Ascending aorta (tissue), 2 donors: ENCODE data around the gene SMARCD1. TPM values are rescaled to one million over a fixed set of nuclear protein-coding genes. Genes with fewer than 3 reads are reported as not detected.
A peak's percentile ranks its signal among the peaks of the same experiment; 100 is the strongest.

ENCODE experiments used
- DNase-seq, 2 donors: peaks; one replicate each; pipeline ENCODE4 v3.0.0-alpha.2; 2019; ENCODE audit warnings: low spot score in 2 of 2
- H3K27ac ChIP-seq, 2 donors: fragments of 200-600 bp; sonication (generic); one replicate each; pipeline ENCODE4 v1.5.1; 2016 to 2017; ENCODE audit warnings: mild to moderate bottlenecking in 1 of 2
- H3K27me3 ChIP-seq: fragments of 200-600 bp; sonication (generic); one replicate; pipeline ENCODE4 v1.5.1; 2017
- H3K36me3 ChIP-seq, 2 donors: fragments of 200-600 bp; sonication (generic); one replicate each; pipeline ENCODE4 v1.5.1; 2016
- H3K4me1 ChIP-seq, 2 donors: fragments of 200-600 bp; sonication (generic); one replicate each; pipeline ENCODE4 v1.5.1; 2016 to 2017; ENCODE audit warnings: mild to moderate bottlenecking in 1 of 2
- H3K4me3 ChIP-seq, 2 donors: fragments of 200-600 bp; sonication (generic); one replicate each; pipeline ENCODE4 v1.5.1; 2016 to 2017; ENCODE audit warnings: mild to moderate bottlenecking in 1 of 2
- H3K9me3 ChIP-seq, 2 donors: fragments of 200-600 bp; sonication (generic); one replicate each; pipeline ENCODE4 v1.5.1; 2016
- intact Hi-C: fragments of 100-400 bp; cut with DNase I; formaldehyde crosslinking; loops from one replicate; pipeline ENCODE4 v1.15.1; 2023
- total RNA-seq: library from RNA; depleted of rRNA; stranded (reverse); fragments of >200 nt; gene quantifications from one replicate; pipeline ENCODE4 v1.1.0, GENCODE V29; 2016
- TF ChIP-seq, protein P1 (sequence below), 3 experiments: fragments of 200-600 bp in 2 of 3; fragments of 450-650 bp in 1 of 3; sonication (generic) in 2 of 3; IDR thresholded peaks; one replicate each; pipeline ENCODE4 v1.5.1; 2016 to 2019; ENCODE audit warnings: antibody characterized with exemption in 3 of 3, mild to moderate bottlenecking in 1 of 3, moderate library complexity in 1 of 3

The SMARCD1 gene
- total RNA-seq, 1 donor from 2014 or later: 277 TPM

DNA sequence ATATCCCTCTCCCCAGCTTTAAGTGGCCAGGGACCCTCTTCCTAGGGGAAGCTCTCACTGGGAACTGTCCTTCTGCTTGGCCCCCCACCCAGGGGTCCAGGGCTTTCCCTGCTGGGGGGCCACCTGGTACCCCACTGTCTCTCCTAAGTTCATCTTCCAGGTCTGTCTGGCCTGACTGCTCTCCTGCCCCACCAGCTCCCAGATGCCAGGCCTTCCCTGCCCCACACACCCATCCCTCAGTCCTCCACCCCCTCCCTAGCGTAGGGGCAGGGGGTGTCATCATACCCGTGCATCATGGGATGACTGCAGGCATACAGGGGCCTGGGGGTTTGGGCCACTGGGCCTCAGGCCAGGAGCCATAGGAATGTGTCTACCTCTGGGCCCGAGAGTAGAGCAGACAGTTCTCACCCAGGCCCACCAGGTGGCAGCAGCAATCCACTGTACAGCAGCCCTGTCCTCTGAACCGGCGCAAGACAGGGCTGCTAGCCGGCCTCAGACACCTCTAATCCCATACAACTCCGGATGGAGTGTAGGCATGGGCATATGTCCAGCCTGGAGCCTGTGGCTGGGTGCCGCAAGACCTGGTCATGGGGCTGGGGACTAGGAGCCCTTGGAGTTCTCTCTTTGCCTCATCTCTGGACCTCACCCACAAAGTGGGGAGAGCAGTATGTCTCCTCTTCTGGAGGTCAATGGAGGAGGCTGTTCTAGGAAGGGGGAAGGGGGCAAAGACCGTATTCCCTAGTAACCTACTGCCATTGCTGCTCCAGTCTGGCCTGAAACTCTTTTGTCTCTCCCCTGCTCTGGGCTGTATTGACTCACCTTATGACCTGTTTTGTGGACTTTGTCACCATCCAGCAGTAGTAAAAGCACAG is 10.0 kb upstream of the SMARCD1 start:
- TF ChIP-seq, protein P1, sequence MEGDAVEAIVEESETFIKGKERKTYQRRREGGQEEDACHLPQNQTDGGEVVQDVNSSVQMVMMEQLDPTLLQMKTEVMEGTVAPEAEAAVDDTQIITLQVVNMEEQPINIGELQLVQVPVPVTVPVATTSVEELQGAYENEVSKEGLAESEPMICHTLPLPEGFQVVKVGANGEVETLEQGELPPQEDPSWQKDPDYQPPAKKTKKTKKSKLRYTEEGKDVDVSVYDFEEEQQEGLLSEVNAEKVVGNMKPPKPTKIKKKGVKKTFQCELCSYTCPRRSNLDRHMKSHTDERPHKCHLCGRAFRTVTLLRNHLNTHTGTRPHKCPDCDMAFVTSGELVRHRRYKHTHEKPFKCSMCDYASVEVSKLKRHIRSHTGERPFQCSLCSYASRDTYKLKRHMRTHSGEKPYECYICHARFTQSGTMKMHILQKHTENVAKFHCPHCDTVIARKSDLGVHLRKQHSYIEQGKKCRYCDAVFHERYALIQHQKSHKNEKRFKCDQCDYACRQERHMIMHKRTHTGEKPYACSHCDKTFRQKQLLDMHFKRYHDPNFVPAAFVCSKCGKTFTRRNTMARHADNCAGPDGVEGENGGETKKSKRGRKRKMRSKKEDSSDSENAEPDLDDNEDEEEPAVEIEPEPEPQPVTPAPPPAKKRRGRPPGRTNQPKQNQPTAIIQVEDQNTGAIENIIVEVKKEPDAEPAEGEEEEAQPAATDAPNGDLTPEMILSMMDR (IDR thresholded peaks at IDR 0.05): peak; percentile 93 to 98 (median 95)
- intact Hi-C loops: loop anchor here (1.0 to 5.0 kb wide), 4 partner anchors 100 to 562 kb away; no protein-coding TSS in a partner anchor
- Histone ChIP-seq H3K27ac (no peak overlapping the region), H3K9me3 (no peaks in the 10 kb centered on the region), H3K36me3 (no peaks in the 10 kb centered on the region), H3K27me3 (no peaks in the 10 kb centered on the region), H3K4me1 (no peaks in the 10 kb centered on the region), H3K4me3 (no peak overlapping the region)
- DNase-seq: peak in 1 of 2 donors; percentile 91

GRCh38 chr12:50075808-50076170 is 9.4 kb upstream of the SMARCD1 start:
- H3K4me1 ChIP-seq: no peaks in the 10 kb centered on the region
- no peak for DNase-seq
- intact Hi-C loops: loop anchor here (1.0 to 5.0 kb wide), 3 partner anchors 100 to 562 kb away; no protein-coding TSS in a partner anchor

DNA sequence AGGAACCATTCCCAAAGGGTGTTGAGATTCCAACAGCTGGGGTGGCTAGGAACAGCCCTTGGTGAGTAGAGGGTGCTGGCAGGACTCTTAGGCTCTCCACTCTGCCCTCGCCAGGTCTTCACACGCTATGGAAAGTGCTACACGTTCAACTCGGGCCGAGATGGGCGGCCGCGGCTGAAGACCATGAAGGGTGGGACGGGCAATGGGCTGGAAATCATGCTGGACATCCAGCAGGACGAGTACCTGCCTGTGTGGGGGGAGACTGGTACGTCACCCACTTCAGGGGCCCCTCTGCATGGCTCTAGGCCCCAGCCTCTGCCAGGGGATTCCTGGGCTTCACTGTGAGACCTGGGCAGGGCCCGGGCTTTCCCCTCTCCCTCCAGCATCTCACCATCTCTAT is 8.0 kb upstream of the SMARCD1 start:
- intact Hi-C loops: loop anchor here (5.0 kb wide), 1 partner anchor 560 kb away; no protein-coding TSS in a partner anchor
- Histone ChIP-seq H3K27me3 (no peaks in the 10 kb centered on the region), H3K36me3 (no peaks in the 10 kb centered on the region), H3K4me3 (no peak overlapping the region), H3K27ac (no peak overlapping the region), H3K4me1 (peaks cover 0 to 2% of the 10 kb centered on the region in 2 donors), H3K9me3 (no peaks in the 10 kb centered on the region)
- DNase-seq: no peak
- TF ChIP-seq, protein P1 (IDR thresholded peaks at IDR 0.05): no peak

More at GRCh38 chr12:50075808-50076170, 9.4 kb upstream of the SMARCD1 start:
- TF ChIP-seq, protein P1 (IDR thresholded peaks at IDR 0.05): no peak
- H3K9me3 ChIP-seq: no peaks in the 10 kb centered on the region
- H3K27ac ChIP-seq: no peak overlapping the region
- H3K27me3 ChIP-seq: no peaks in the 10 kb centered on the region
- H3K4me3 ChIP-seq: no peak overlapping the region
- no peaks in the 10 kb centered on the region for H3K36me3 ChIP-seq

DNA sequence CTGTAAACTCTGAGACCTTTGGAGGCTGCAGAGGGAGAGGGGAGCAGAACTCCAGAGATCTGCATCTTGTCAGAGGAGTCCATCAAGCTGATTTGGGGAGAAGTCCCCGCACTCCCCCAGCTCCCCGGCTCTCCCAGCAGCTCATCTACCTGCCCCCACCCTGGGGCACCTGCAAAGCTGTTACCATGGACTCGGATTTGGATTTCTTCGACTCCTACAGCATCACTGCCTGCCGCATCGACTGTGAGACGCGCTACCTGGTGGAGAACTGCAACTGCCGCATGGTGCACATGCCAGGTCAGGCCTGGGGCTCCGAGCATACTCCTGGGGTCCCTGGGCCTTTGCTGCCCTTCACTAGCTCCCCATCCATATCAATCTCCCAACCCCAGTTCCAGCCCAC is 6.9 kb upstream of the SMARCD1 start:
- TF ChIP-seq, protein P1 (IDR thresholded peaks at IDR 0.05): no peak
- no peaks in the 10 kb centered on the region for H3K27me3 ChIP-seq
- no peak overlapping the region for H3K4me3 ChIP-seq
- no peaks in the 10 kb centered on the region for H3K9me3 ChIP-seq
- DNase-seq: no peak
- intact Hi-C loops: loop anchor here (5.0 kb wide), 1 partner anchor 559 kb away; no protein-coding TSS in a partner anchor
- no peaks in the 10 kb centered on the region for H3K36me3 ChIP-seq
- H3K27ac ChIP-seq: no peak overlapping the region
- peaks cover 0 to 2% of the 10 kb centered on the region in 2 donors for H3K4me1 ChIP-seq

- H3K27me3 ChIP-seq: no peaks in the 10 kb centered on the region
- H3K27ac ChIP-seq: no peak overlapping the region
- no peak overlapping the region for H3K4me3 ChIP-seq
- DNase-seq: no peak
- H3K36me3 ChIP-seq: no peaks in the 10 kb centered on the region
- H3K4me1 ChIP-seq: peaks cover 0 to 5% of the 10 kb centered on the region in 2 donors
- intact Hi-C loops: loop anchor here (5.0 kb wide), 1 partner anchor 558 kb away; no protein-coding TSS in a partner anchor
- TF ChIP-seq, protein P1 (IDR thresholded peaks at IDR 0.05): no peak
- no peaks in the 10 kb centered on the region for H3K9me3 ChIP-seq
Observed at GRCh38 chr12:50079771-50080170, 5.4 kb upstream of the SMARCD1 start.
